Gastroesophageal sphincter (tissue), 4 donors: Measurements from ENCODE around the gene KLK13. TPM values are rescaled to one million over a fixed set of nuclear protein-coding genes. Genes with fewer than 3 reads are reported as not detected.

Source experiments
- ATAC-seq: fragments of 150-250 bp; one replicate; pipeline ENCODE4 v1.9.1; 2016; ENCODE audit warnings: mild to moderate bottlenecking, moderate library complexity
- H3K27ac ChIP-seq, 4 donors: fragments of 200-600 bp; sonication (generic) in 3 of 4; 1 replicate in 3 of 4; 2 replicates in 1 of 4; pipeline ENCODE4 v1.5.1; 2016 to 2019
- H3K27me3 ChIP-seq: fragments of 200-600 bp; sonication (generic); one replicate; pipeline ENCODE4 v1.5.1; 2019
- H3K36me3 ChIP-seq, 2 donors: fragments of 200-600 bp; sonication (generic); one replicate each; pipeline ENCODE4 v1.5.1; 2019; ENCODE audit warnings: control low read depth in 1 of 2
- H3K4me1 ChIP-seq, 3 donors: fragments of 200-600 bp; sonication (generic); 1 replicate in 2 of 3; 2 replicates in 1 of 3; pipeline ENCODE4 v1.5.1; 2016 to 2019; ENCODE audit warnings: control low read depth in 2 of 3
- H3K4me3 ChIP-seq, 2 donors: fragments of 200-600 bp; sonication (generic); one replicate each; pipeline ENCODE4 v1.5.1; 2019; ENCODE audit warnings: mild to moderate bottlenecking in 1 of 2, moderate library complexity in 1 of 2
- H3K9me3 ChIP-seq, 3 donors: fragments of 200-600 bp; sonication (generic); one replicate each; pipeline ENCODE4 v1.5.1; 2017 to 2019; ENCODE audit warnings: control low read depth in 2 of 3
- CTCF ChIP-seq, 4 experiments: fragments of 200-600 bp in 2 of 4; fragments of 450-650 bp in 2 of 4; sonication (generic) in 1 of 4; IDR thresholded peaks; one replicate each; pipeline ENCODE4 v1.5.1; 2017 to 2019; ENCODE audit warnings: antibody characterized with exemption in 4 of 4, mild to moderate bottlenecking in 2 of 4, moderate library complexity in 2 of 4
- EP300 ChIP-seq: sonication (generic); formaldehyde crosslinking; IDR thresholded peaks from one replicate; pipeline ENCODE4 v1.6.1; 2017; ENCODE audit warnings: antibody characterized with exemption, mild to moderate bottlenecking
- POLR2A ChIP-seq, 2 donors: fragments of 450-650 bp; IDR thresholded peaks; one replicate each; pipeline ENCODE4 v1.6.1; 2017; ENCODE audit warnings: antibody characterized with exemption in 2 of 2, mild to moderate bottlenecking in 2 of 2, moderate library complexity in 1 of 2
- POLR2AphosphoS5 ChIP-seq: sonication (generic); formaldehyde crosslinking; IDR thresholded peaks from one replicate; pipeline ENCODE4 v1.6.1; 2017; ENCODE audit warnings: antibody characterized with exemption
- WGBS, 2 donors: methylation state at CpG; one replicate each; pipeline ENCODE4 v1.1.5; 2018; ENCODE audit warnings: low coverage in 1 of 2; 5-methylcytosine and 5-hydroxymethylcytosine counted together
- total RNA-seq, 4 donors: library from RNA; depleted of rRNA; stranded (reverse); fragments of >200 nt; gene quantifications; one replicate each; pipeline ENCODE4 v1.1.0, GENCODE V29; 2016

The KLK13 gene
- total RNA-seq, 4 donors from 2014 or later: 1.3 to 6.1 (median 5.1) TPM; not detected in 1

- Histone ChIP-seq H3K27ac (no peak overlapping the region), H3K4me1 (peaks cover 0 to 21% (median 0%) of the 10 kb centered on the region in 3 donors), H3K27me3 (peaks cover 93% of the 10 kb centered on the region), H3K9me3 (no peaks in the 10 kb centered on the region), H3K36me3 (no peaks in the 10 kb centered on the region), H3K4me3 (no peak overlapping the region)
- 45 to 53% methylated on average over 7 to 10 of the region's 14 CpGs for WGBS, 2 donors
- ATAC-seq: no peak
- TF ChIP-seq CTCF (IDR thresholded peaks at IDR 0.05) (no peak), EP300 (no peak)
Observed at GRCh38 chr19:51022526-51022925, 42.4 kb downstream of the KLK13 start.

- no peak overlapping the region for H3K27ac ChIP-seq
- peaks cover 0 to 31% (median 3%) of the 10 kb centered on the region in 3 donors for H3K4me1 ChIP-seq
- H3K27me3 ChIP-seq: peaks cover 93% of the 10 kb centered on the region
- no peak overlapping the region for H3K4me3 ChIP-seq
- no peak for ATAC-seq
- no peaks in the 10 kb centered on the region for H3K9me3 ChIP-seq
- WGBS, 2 donors: 32 to 40% methylated on average over 7 of the region's 7 CpGs
- H3K36me3 ChIP-seq: no peaks in the 10 kb centered on the region
- TF ChIP-seq EP300 (no peak), CTCF (IDR thresholded peaks at IDR 0.05) (peak in 3 of 4 experiments; percentile 31 to 57 (median 43))
Observed at GRCh38 chr19:51020988-51021651, 43.8 kb downstream of the KLK13 start.

GRCh38 chr19:51019544-51019925 is 45.4 kb downstream of the KLK13 start, which contains the start of gene KLK10:
Gene KLK10, minus strand, starts transcription at chr19:51019709. Its CDS starts 579 bp downstream, at chr19:51019130.
- peaks cover 0 to 31% (median 3%) of the 10 kb centered on the region in 3 donors for H3K4me1 ChIP-seq
- TF ChIP-seq POLR2AphosphoS5 (no peak), POLR2A (IDR thresholded peaks at IDR 0.05) (no peak), CTCF (IDR thresholded peaks at IDR 0.05) (no peak), EP300 (no peak)
- no peaks in the 10 kb centered on the region for H3K36me3 ChIP-seq
- peaks cover 93% of the 10 kb centered on the region for H3K27me3 ChIP-seq
- H3K4me3 ChIP-seq: peak within 1 kb of the TSS in 1 of 2 donors; percentile 34
- no CpG with 5 or more reads among the region's 14 CpGs for WGBS, 2 donors
- no peaks in the 10 kb centered on the region for H3K9me3 ChIP-seq
- no peak for ATAC-seq
- no peak within 1 kb of the TSS for H3K27ac ChIP-seq

- WGBS, 2 donors: 2 to 3% methylated on average over 9 to 13 of the region's 68 CpGs
- H3K27me3 ChIP-seq: peaks cover 93% of the 10 kb centered on the region
- TF ChIP-seq POLR2A (IDR thresholded peaks at IDR 0.05): no peak
- TF ChIP-seq CTCF (IDR thresholded peaks at IDR 0.05): no peak
- TF ChIP-seq POLR2AphosphoS5: no peak
- TF ChIP-seq EP300: no peak
- peaks cover 0 to 31% (median 3%) of the 10 kb centered on the region in 3 donors for H3K4me1 ChIP-seq
- H3K36me3 ChIP-seq: no peaks in the 10 kb centered on the region
- H3K4me3 ChIP-seq: peak overlapping the region in 1 of 2 donors; percentile 34
- H3K9me3 ChIP-seq: no peaks in the 10 kb centered on the region
- H3K27ac ChIP-seq: no peak overlapping the region
- ATAC-seq: no peak
Observed at GRCh38 chr19:51018745-51019543, 45.9 kb downstream of the KLK13 start.
